Measurements from ENCODE around the gene ARHGEF12. TPM values are rescaled to one million over a fixed set of nuclear protein-coding genes. Genes with fewer than 3 reads are reported as not detected.
A peak's percentile ranks its signal among the peaks of the same experiment; 100 is the strongest.

Gene ARHGEF12
- 10 to 100 TPM; 72.7 to 74.1 TPM for total RNA-seq
- polyA plus RNA-seq (ENCODE audit: insufficient read depth, low read depth, low replicate concordance): 26.6 TPM
- long read RNA-seq, donor 1, full-length matches to known transcripts: 1 of 1 reads
- long read RNA-seq, donor 1, partial matches to known transcripts: 0 of 1 reads
- long read RNA-seq, donor 1, other reads (novel, unspliced or antisense): 0 of 1 reads
- long read RNA-seq, donor 2: 0 reads

- TF ChIP-seq POLR2A (IDR thresholded peaks at IDR 0.05) (no peak), CTCF (IDR thresholded peaks at IDR 0.05) (no peak)
- H3K4me1 ChIP-seq: peaks cover 24% of the 10 kb centered on the region
- DNase-seq: peak; percentile 97
- H3K27me3 ChIP-seq: no peaks in the 10 kb centered on the region
- H3K9me3 ChIP-seq: no peaks in the 10 kb centered on the region
- H3K36me3 ChIP-seq (ENCODE audit: low read depth, missing control alignments): no peaks in the 10 kb centered on the region
- peak within 1 kb of the TSS; percentile 92 for H3K4me3 ChIP-seq
- intact Hi-C loops (cut with DNase I; ENCODE audit: low total_unique reads): no loop called here
- peak within 1 kb of the TSS; percentile 95 to 97 for H3K27ac ChIP-seq
- WGBS, 2 donors: 1% methylated on average over 67 of the region's 92 CpGs; no CpG with 5 or more reads in 1 of the 2 donors
Observed at GRCh38 chr11:120335908-120336640, at the start of gene ARHGEF12. Gene ARHGEF12, plus strand, starts transcription at chr11:120336413. Its CDS starts 831 bp downstream, at chr11:120337244.

GRCh38 chr11:120288021-120288420 is 48.2 kb upstream of the ARHGEF12 start:
- Histone ChIP-seq H3K36me3 (ENCODE audit: low read depth, missing control alignments) (no peaks in the 10 kb centered on the region), H3K27me3 (no peaks in the 10 kb centered on the region), H3K27ac (no peak overlapping the region), H3K4me3 (no peak overlapping the region), H3K4me1 (no peaks in the 10 kb centered on the region), H3K9me3 (no peaks in the 10 kb centered on the region)
- intact Hi-C loops (cut with DNase I; ENCODE audit: low total_unique reads): no loop called here
- TF ChIP-seq POLR2A (IDR thresholded peaks at IDR 0.05) (no peak), CTCF (IDR thresholded peaks at IDR 0.05) (no peak)
- DNase-seq: no peak
- WGBS, 2 donors: 97 to 100% methylated on average over 2 of the region's 2 CpGs

GRCh38 chr11:120289426-120289825 is 46.8 kb upstream of the ARHGEF12 start:
- no peaks in the 10 kb centered on the region for H3K36me3 ChIP-seq (ENCODE audit: low read depth, missing control alignments)
- no peaks in the 10 kb centered on the region for H3K4me1 ChIP-seq
- no peak for DNase-seq
- TF ChIP-seq POLR2A (IDR thresholded peaks at IDR 0.05): no peak
- TF ChIP-seq CTCF (IDR thresholded peaks at IDR 0.05): no peak
- WGBS, 2 donors: 47 to 58% methylated on average over 9 of the region's 9 CpGs
- no peak overlapping the region for H3K27ac ChIP-seq
- H3K4me3 ChIP-seq: peak overlapping the region in 1 of 2 donors; percentile 26
- intact Hi-C loops (cut with DNase I; ENCODE audit: low total_unique reads): no loop called here
- H3K9me3 ChIP-seq: no peaks in the 10 kb centered on the region
- H3K27me3 ChIP-seq: no peaks in the 10 kb centered on the region

- H3K9me3 ChIP-seq: no peaks in the 10 kb centered on the region
- no peaks in the 10 kb centered on the region for H3K27me3 ChIP-seq
- no peak for DNase-seq
- no peak overlapping the region for H3K4me3 ChIP-seq
- no peak overlapping the region for H3K27ac ChIP-seq
- H3K36me3 ChIP-seq (ENCODE audit: low read depth, missing control alignments): no peaks in the 10 kb centered on the region
- H3K4me1 ChIP-seq: no peaks in the 10 kb centered on the region
- intact Hi-C loops (cut with DNase I; ENCODE audit: low total_unique reads): no loop called here
- TF ChIP-seq CTCF (IDR thresholded peaks at IDR 0.05) (no peak), POLR2A (IDR thresholded peaks at IDR 0.05) (no peak)
- WGBS, 2 donors: 52 to 61% methylated on average over 3 of the region's 3 CpGs
Observed at GRCh38 chr11:120290956-120291355, 45.3 kb upstream of the ARHGEF12 start.
